NCI-H2107 (cell line): ENCODE measurements around the gene PDS5B.
"Not testable (repeated sequence)": the region's sequence is repeated elsewhere in the genome, so short reads cannot be mapped to it uniquely, and the experiment has no call there.

Source experiments
- DNase-seq: peaks from one replicate; lab custom pipeline; 2025; lab: John Stamatoyannopoulos, UW

Gene PDS5B

DNA sequence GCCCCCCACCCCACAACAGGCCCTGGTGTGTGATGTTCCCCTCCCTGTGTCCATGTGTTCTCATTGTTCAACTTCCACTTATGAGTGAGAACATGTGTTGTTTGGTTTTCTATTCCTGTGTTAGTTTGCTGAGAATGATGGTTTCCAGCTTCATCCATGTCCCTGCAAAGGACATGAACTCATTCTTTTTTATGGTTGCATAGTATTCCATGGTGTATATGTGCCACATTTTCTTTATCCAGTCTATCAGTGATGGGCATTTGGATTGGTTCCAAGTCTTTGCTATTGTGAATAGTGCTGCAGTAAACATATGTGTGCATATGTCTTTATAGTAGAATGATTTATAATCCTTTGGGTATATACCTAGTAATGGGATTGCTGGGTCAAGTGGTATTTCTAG lies 142.8 kb downstream of the PDS5B start:
- not testable (repeated sequence) for DNase-seq

DNA sequence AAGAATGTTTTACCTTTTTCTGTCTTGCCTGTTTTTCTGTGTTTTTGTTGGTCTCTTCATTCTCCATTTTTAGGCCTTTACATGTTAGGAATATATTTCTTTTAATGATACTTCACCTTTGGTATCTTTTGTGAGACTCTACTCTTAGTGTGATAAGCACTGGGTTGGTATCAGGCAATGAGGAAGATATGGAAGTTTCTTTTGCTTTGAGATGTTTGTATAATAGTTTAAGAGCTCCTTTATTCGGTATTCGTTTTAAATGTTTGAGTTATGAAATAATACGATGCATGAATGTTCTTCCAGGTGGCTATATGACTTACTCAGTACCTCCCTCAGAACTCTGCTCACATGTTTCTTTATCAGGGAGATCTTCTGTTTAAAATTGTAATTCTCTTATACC lies 144.8 kb downstream of the PDS5B start:
- DNase-seq = no peak

DNA sequence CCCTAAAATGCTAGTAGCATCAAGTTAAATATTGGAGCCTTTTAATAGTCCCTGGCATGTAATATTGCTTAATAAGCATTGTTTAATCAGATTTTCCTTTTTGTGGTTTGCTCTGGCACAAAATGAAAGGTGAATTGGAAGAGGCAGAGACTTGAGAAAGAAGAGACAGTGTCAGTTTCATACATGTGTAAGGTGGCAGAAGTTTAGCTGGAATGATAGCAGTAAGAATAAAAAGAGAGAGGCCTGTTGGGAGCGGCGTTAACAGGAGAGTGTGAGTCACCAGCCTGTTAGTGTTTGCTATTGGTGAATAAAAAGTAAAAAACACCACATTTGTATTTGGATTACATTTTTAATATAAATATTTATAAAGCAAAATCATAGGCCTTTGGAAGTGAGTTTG lies 145.3 kb downstream of the PDS5B start:
- no peak for DNase-seq

DNA sequence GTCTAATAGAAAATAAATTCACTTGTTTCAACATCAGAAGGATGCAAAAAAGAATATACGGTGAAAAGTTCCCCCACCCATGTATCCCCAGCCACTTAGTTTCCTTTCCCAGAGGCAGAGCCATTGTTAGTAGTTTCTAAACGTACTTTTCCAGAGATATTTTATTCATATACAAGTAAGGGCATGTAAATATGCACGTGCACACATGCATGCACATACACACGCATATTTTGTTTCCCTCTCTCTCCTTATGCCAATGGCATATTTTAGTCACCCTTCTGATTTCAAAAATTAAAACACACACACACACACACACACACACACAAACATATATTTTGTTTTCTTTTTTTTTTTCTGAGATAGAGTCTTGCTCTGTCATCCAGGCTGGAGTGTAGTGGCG lies 147.4 kb downstream of the PDS5B start:
- DNase-seq = no peak

DNA sequence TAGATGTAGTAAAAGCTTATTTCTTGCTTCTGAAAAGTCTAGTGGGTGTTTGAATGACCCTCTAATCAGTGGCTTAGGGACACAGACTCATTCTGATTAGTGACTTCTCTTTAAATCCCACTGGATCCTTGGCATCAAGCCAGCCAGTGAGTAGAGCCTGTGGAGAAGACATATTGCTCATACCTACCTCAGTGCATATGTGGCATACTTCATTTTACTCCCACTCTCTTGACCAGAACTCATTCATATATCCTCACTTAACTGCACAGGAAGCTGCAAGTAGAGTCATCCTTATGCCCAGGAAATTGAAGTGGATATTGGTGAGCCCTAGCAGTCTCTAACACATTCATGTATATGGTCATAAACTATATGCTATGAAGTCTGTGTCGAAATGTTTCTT lies 148.3 kb downstream of the PDS5B start:
- DNase-seq = no peak

DNA sequence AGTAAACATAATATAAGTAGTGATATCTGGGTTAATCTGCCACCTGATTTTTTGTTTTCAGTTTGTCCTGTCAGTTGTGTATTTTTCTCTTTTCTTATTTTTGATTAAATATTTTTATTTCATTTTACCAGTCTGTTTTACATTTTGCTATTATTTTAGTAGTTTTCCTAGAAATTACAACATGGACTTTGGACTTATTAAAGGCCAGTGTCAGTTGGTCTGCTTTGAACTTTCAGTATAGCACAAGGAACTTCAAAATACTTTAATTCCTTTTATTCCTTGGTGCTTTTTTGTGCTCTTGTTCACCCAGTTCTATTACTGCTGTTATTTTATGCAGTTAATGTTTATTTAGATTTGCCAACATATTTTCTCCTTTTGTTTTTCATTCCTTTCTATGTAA lies 149.6 kb downstream of the PDS5B start:
- no peak for DNase-seq

DNA sequence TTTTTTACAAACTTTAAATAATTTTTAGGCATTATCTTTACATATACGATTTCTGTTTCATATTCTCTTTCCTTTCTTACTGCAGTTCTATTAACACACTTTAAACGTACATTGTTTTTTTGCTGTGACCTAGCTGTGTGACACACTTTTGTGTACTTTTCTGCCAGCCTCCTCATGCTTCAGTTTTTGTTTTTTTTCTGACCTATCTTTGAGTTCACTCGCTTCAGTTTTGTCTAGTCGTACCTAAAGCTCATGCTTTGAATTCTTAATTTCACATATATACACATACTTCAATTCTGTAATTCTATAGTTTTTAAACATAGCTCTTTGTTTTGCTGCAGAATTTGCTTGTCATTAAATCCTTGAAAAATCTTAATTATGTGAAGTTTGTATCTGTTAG lies 150.4 kb downstream of the PDS5B start:
- DNase-seq = no peak

DNA sequence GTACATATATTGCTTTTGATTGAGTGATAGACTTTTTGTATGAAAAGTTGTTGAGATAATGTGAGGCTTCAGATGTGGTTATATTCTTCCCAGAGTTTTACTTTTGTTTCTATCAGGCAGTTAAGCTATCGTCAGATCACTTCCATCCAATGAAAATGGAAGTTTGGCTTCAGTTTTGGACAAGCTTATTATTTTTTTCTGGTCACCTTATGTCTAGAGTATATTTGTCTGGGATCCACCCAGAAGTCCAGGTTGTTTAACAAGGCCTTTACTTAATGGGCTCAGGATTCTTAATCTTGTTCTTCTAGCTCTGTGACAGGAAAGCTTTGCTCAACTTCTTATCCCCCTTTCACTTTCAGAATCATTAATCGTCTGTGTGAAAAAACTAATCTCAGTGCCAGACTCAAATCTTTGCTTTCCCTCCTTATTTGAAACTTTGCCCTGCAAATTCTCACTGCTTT lies 150.9 kb downstream of the PDS5B start:
- no peak for DNase-seq

DNA sequence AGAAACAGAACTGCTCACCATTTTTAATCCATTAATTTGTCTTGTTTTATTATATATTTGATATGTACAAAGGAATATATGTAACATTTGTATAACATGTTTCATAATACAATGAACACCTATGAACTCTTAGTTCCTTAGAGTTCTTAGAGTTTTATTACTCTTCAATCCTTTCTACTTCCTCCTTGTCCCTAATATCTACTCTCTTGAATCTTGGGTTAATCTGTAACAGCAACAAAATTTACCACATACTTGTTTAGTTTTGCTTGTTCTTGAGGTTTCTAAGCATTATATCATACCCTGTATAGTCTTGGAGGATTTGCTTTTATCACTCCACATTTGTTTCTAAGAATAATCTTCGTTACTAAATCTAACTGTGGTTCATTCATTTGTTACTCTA lies 151.4 kb downstream of the PDS5B start:
- no peak for DNase-seq

DNA sequence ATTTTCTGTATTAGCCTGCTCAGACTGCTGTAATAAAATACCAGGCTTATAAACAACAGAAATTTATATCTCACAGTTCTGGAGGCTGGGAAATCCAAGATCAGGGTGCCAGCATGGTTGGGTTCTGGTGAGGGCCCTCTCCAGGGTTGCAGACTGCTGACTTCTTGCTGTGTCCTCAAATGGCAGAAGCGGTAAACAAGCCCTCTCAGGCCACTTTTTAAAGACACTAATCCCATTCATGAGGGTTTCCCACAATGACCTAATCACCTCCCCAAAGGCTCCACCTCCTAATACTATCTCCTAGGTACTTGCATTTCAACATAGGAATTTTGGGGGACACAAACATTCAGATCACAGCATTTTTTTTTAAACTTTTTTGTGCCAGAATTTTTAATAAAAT lies 159.3 kb downstream of the PDS5B start:
- DNase-seq = no peak

DNA sequence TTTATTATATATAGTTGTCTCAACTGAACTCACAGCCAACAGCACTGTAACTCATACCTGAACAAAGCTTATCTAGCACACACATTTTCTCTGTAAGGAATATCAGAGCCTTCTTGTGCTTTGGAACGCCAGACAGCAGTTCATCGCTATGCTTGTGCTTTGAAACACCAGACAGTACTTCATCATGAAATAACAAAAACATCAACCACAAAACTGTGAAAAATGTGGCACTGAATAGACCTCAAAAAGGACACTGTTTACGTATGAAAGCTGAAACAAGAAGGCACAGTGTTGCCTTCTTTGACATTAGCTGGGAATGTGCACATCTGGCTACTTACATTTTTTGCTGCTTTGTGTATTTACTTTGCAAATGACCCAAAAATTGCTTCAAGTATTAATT lies 160.2 kb downstream of the PDS5B start:
- DNase-seq = no peak

DNA sequence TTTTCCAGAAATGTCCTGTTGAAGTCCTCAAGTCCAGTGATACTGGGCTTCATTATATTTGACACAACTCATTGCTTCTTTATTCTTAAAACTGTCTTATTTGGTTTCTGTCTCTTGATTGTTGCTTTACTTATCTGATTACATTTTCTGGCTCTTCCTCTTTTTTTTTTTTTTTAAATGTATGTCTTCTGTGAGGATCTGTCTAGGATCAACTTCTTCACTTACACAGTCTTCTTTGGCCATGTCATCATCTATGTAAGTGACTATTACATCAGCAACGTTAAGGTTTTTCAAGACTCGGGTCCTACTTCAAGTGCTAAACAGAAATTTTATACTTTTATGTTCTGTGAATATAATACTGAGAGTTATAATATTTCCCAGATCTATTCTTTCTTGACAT lies 162.1 kb downstream of the PDS5B start:
- DNase-seq = no peak

DNA sequence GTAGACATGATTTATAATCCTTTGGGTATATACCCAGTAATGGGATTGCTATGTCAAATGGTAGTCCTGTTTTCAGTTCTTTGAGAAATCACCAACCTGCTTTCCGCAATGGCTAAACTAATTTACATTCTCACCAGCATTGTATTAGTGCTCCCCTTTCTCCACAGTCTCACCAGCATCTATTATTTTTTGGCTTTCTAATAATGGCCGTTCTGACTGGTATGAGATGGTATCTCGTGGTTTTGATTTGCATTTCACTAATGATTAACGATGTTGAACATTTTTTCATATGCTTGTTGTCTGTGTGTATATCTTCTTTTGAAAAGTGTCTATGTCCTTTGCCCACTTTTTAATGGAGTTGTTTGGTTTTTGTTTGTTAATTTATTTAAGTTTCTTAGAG lies 165.1 kb downstream of the PDS5B start:
- no peak for DNase-seq

DNA sequence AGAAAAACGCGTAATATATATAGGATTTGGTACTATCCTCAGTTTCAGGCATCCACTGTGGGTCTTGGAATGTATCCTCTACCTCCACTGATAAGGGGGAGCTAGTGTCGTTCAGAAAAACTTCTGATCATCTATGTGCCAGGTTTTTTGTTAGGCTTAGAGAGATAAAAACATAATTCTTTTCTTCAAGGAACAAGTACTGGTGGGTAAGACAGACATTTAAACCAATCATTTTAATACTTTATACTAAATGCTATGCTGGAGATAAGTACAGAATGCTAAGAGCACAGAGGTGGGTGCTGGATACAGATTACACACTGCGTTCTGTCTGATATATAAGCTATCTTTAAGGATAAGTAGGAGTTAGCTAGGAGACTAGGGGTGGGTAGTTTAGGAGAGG lies 166.1 kb downstream of the PDS5B start:
- no peak for DNase-seq

DNA sequence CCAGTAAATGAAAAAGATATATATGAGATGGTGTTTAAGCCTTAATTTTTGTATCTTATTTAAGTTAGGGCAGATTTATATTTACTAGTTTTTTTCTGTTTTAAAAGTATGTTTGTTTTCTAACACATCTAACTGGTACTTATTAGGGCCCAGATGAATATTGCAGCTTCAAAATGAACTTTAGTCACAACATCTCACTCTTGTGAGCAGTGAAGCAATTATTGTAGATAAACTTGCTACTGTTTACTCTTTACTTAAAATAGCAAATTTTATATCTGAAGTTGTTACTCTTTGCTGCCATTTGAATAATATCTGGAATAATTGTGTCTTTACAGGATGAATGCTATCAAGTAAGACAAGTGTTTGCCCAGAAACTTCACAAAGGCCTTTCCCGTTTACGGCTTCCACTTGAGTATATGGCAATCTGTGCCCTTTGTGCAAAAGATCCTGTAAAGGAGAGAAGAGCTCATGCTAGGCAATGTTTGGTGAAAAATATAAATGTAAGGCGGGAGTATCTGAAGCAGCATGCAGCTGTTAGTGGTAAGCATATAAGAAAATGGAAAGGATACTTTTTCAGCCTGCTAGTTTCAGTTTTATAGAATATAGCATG lies 166.8 kb downstream of the PDS5B start:
- DNase-seq = no peak

DNA sequence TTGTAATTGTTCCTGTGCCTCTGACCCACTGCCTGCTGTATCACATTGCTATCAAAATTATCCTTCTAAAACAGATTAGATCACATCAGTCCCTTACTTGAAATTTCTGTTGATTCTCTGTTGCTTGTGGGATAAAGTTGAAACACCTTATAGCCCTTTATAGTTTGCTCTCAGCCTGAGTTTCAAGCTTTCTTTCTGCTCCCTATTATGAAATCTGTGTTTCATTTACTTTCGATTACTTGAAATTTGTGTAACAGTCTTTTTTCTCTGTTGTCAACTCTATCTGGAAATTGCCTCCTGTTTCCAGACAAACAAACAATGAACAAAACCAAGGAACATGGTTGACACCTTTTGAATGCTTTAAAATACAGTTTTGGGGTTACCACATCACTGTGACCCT lies 167.9 kb downstream of the PDS5B start:
- DNase-seq = no peak

DNA sequence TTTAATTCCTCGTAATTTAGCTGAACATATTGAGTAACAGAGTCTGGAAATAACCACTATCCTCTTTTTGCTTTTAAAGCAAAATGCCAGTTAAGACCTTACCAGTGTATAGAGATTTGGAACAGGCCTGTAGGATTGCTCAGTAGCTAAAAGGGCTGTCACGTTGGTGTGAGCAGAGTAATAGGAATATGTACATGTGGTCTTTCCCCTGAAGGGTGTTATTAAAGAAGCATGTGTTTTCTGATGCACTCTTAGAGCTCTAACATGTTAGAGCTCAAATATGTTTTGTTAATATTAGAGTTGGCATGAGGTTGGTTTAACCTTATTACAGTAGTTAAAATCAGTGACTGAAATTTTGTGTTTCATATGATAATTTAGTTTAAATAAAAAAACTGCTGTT lies 172.9 kb downstream of the PDS5B start:
- no peak for DNase-seq

DNA sequence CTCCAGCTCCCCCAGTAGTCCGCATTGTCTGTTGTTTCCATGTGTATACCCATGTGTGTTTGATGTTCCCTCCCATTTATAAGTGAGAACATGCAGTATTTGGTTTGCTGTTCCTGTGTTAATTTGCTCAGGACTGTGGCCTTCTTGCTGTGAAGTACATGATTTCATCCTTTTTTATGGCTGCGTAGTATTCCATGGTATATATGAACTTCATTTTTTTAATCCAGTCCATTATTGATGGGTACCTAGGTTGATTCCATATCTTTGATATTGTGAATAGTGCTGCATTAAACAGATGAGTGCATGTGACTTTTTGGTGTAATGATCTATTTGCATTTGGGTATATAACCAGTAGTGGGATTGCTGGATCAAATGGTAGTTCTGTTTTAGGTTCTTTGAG lies 175.2 kb downstream of the PDS5B start:
- no peak for DNase-seq

DNA sequence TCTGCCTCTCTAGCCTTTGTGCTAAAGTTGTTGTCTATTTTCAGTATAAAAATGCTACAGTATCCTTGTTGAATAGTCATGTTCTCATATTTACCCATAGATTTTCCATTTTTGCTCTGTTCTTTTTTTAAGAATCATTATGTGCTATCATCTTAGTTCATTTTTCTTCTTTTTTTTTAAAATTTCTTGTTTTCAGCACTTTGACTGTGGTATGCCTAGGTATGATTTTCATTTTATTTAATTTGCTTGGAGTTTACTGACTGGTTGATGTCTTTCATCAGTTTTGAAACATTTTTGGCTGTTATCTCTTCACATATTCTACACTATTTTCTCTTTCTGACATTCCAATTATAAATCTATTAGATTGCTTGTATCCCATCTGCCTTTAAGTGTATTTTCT lies 192.9 kb downstream of the PDS5B start:
- DNase-seq = no peak

DNA sequence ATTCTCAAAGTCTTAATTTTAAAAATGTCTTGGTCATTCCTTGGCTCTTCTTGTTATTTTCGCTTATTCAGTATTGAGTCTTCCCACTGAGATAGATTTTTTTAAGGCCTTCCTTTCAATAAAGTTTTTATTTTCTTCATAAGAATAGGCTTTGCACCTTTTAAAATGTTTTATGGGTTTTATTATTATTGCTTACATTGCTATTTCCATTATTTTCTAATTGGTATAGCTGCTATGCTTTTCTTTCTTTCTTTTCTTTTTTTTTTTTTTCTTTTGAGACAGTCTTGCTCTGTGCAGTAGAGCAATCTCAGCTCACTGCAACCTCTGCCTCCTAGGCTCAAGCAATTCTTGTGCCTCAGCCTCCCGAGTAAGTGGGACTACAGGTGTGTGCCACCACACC lies 195.7 kb downstream of the PDS5B start:
- no peak for DNase-seq

DNA sequence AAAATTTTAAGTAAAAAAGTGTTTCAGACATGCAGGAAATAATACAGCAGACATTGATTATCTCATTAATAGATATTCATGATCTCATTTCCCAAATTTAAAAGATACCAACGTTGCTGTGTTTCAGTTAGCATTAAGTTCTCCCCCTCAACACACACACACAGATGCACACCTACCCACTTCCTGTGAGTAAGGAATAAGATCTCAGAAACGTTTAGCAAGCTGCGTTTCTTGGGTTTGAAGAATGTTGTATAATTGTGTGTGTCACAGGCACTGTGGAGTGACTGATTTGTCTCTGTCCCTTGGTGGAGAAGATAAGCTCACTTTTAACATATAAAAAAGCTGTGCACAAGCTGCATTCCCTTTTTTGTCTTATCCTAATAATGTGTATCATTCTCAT lies 196.8 kb downstream of the PDS5B start:
- no peak for DNase-seq

DNA sequence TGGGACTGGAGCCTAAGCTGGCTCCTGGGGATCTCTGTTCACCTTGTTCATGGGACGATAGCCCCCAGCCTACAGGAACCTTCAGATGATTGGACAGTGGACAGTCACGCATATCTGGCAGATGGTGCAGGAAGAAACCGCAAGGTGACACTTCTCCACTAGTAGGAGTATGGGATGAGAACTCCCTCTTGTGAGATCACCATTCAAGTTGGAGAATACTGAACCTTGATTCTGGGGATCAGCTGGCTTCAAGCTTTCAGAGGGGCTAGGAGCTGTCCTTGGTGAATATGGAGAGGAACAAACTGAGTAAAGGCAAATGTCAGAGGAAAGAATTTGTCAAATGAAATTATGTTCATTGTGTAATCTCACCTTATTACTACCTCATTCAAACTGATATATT lies 204.5 kb downstream of the PDS5B start:
- DNase-seq = no peak

DNA sequence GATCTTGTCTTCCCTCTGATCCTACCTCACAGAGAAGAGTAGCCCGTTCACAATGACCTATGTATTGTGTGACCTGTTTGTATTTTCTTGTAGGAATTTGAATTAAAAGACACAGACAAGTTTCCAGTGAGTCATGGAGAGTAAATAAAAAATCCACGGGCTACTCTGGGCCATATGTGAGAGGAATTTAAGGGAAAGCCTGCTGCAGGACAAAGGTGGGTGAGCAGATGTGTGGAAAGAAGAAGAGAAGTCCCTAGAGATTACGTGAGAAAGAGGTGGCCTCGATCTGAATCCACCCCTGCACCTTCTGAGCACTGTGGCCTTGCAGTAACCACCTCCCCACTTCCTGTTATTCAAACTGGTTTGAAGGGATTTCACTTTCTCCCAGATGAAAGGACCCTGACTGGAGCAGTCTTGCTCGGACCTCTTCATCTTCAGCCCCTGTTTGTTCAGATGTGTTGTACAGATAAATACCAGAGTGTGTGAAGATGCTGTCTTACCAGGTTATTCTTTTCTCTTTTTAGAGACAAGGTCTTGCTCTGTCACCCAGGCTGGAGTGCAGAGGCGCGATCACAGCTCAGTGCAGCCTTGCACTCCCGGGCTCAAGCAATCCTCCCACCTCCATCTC lies 205.4 kb downstream of the PDS5B start:
- no peak for DNase-seq

DNA sequence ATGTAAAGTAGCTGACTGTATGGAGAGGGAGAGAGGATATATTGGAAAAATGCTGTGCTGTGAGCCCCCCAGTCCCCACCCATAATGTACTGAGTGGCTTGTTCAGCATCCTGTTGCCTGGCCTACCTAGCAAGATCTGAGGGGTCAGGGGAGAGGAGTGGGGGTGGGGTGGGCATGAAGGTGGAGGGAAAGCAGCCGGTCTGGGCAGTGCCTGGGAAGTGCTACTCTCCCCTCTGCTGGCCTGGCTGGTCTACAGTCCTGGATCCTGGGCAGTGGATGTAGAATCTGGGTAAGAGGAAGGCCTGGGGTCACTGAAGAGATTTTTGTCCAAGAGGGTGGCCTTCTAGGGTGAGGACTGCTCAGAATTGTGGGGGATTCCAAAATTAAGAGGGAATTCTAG lies 210.5 kb downstream of the PDS5B start:
- no peak for DNase-seq
